ENCODE data around the gene CC2D2B. TPM values are rescaled to one million over a fixed set of nuclear protein-coding genes. Genes with fewer than 3 reads are reported as not detected.

Gene CC2D2B
- 0.77 and 0.82 TPM in 2 replicates for total RNA-seq
- long read RNA-seq, partial matches to known transcripts: 0 of 2 reads
- long read RNA-seq, other reads (novel, unspliced or antisense): 1 of 2 reads

GRCh38 chr10:95907456-95908253 is at the start of gene CC2D2B:
TSS of gene CC2D2B (plus strand) at chr10:95907975. CDS start at chr10:95911324, 3,349 bp downstream.
- TF ChIP-seq CTCF (IDR thresholded peaks at IDR 0.05; ENCODE audit: unreplicated experiment): peak; percentile 38
- DNase-seq (ENCODE audit: low spot score, unreplicated experiment): peak; percentile 70
- Mint-ChIP-seq H3K27ac (peak within 1 kb of the TSS; percentile 95), H3K9me3 (ENCODE audit: low read depth) (no peaks in the 10 kb centered on the region), H3K36me3 (ENCODE audit: insufficient read depth) (peaks cover 7% of the 10 kb centered on the region), H3K4me1 (ENCODE audit: low read depth) (peaks cover 7% of the 10 kb centered on the region), H3K4me3 (ENCODE audit: low read depth) (peak within 1 kb of the TSS; percentile 84), H3K27me3 (peaks cover 2% of the 10 kb centered on the region)

- H3K9me3 Mint-ChIP-seq (ENCODE audit: low read depth): peaks cover 6% of the 10 kb centered on the region
- no peak for TF ChIP-seq CTCF (IDR thresholded peaks at IDR 0.05; ENCODE audit: unreplicated experiment)
- H3K36me3 Mint-ChIP-seq (ENCODE audit: insufficient read depth): peaks cover 2% of the 10 kb centered on the region
- H3K4me3 Mint-ChIP-seq (ENCODE audit: low read depth): no peak overlapping the region
- H3K4me1 Mint-ChIP-seq (ENCODE audit: low read depth): no peaks in the 10 kb centered on the region
- no peaks in the 10 kb centered on the region for H3K27me3 Mint-ChIP-seq
- H3K27ac Mint-ChIP-seq: no peak overlapping the region
- no peak for DNase-seq (ENCODE audit: low spot score, unreplicated experiment)
Measured at GRCh38 chr10:95860166-95860940, 47.4 kb upstream of the CC2D2B start.

- H3K4me1 Mint-ChIP-seq (ENCODE audit: low read depth): no peaks in the 10 kb centered on the region
- no peak for TF ChIP-seq CTCF (IDR thresholded peaks at IDR 0.05; ENCODE audit: unreplicated experiment)
- no peak overlapping the region for H3K4me3 Mint-ChIP-seq (ENCODE audit: low read depth)
- no peak overlapping the region for H3K27ac Mint-ChIP-seq
- H3K9me3 Mint-ChIP-seq (ENCODE audit: low read depth): no peaks in the 10 kb centered on the region
- H3K36me3 Mint-ChIP-seq (ENCODE audit: insufficient read depth): peaks cover 3% of the 10 kb centered on the region
- H3K27me3 Mint-ChIP-seq: no peaks in the 10 kb centered on the region
- DNase-seq (ENCODE audit: low spot score, unreplicated experiment): no peak
Measured at GRCh38 chr10:95861386-95861785, 46.4 kb upstream of the CC2D2B start.

GRCh38 chr10:95864906-95865813 is 42.6 kb upstream of the CC2D2B start:
- no peak overlapping the region for H3K4me3 Mint-ChIP-seq (ENCODE audit: low read depth)
- peak; percentile 65 for TF ChIP-seq CTCF (IDR thresholded peaks at IDR 0.05; ENCODE audit: unreplicated experiment)
- H3K27ac Mint-ChIP-seq: no peak overlapping the region
- H3K27me3 Mint-ChIP-seq: no peaks in the 10 kb centered on the region
- H3K4me1 Mint-ChIP-seq (ENCODE audit: low read depth): no peaks in the 10 kb centered on the region
- peaks cover 3% of the 10 kb centered on the region for H3K36me3 Mint-ChIP-seq (ENCODE audit: insufficient read depth)
- DNase-seq (ENCODE audit: low spot score, unreplicated experiment): no peak
- H3K9me3 Mint-ChIP-seq (ENCODE audit: low read depth): no peaks in the 10 kb centered on the region

All from progenitor cell of endocrine pancreas (in vitro differentiated cells).